K562 (cell line): Measurements from ENCODE around the gene KIF23. TPM values are rescaled to one million over a fixed set of nuclear protein-coding genes. Genes with fewer than 3 reads are reported as not detected.
A peak's percentile ranks its signal among the peaks of the same experiment; 100 is the strongest.

Experiments used
- CTBP1 ChIP-seq: fragments of 450-650 bp; IDR thresholded peaks from 2 replicates; pipeline ENCODE4 v1.6.1; 2016; ENCODE audit warnings: borderline replicate concordance
- NCOR1 ChIP-seq: fragments of 450-650 bp; IDR thresholded peaks from 2 replicates; pipeline ENCODE4 v1.6.1; 2016; ENCODE audit warnings: mild to moderate bottlenecking, moderate library complexity
- POLR2A ChIP-seq: fragments of 450-650 bp; conservative IDR thresholded peaks from 2 replicates; pipeline ENCODE4 v1.6.1; 2016
- PRPF4 ChIP-seq: fragments of 200-400 bp; formaldehyde crosslinking; IDR thresholded peaks from one replicate; pipeline ENCODE4 v1.6.1; 2017; ENCODE audit warnings: low read length, low read depth, mild to moderate bottlenecking; ENCODE audit not compliant: insufficient read depth, poor library complexity, severe bottlenecking
- SPI1 ChIP-seq: IDR thresholded peaks from 2 replicates; pipeline ENCODE4 v1.6.1; 2011; ENCODE audit warnings: low read depth, low read length, control low read depth, borderline replicate concordance
- polyA plus RNA-seq, 8 experiments: library from polyadenylated mRNA; depleted of rRNA in 4 of 8; stranded (reverse) in 5 of 8; unstranded in 3 of 8; fragments of >200 nt; fragmentation: Nextera tagmentation in 2 of 8; fragmentation: Illumina TruSeq in 1 of 8; extraction: Ambion mirVana in 2 of 8; extraction: Trizol in 1 of 8; gene quantifications; 2 replicates each; pipeline versions ENCODE4 v1.2.1 to v1.2.3, GENCODE V29; 2011 to 2014; ENCODE audit warnings: inconsistent platforms in 1 of 8, missing spikeins in 1 of 8
- total RNA-seq, 7 experiments: library from RNA; depleted of rRNA in 6 of 7; stranded (reverse); fragments of >200 nt in 6 of 7; fragmentation: Illumina TruSeq in 2 of 7; extraction: Trizol in 2 of 7; gene quantifications; 2 replicates each; pipeline versions ENCODE4 v1.2.1 to v1.2.3, GENCODE V29; 2011 to 2021; ENCODE audit warnings: low replicate concordance in 1 of 7
- TF ChIP-seq, protein P1 (sequence below): fragments of 200-600 bp; sonication (generic); IDR thresholded peaks from one replicate; pipeline ENCODE4 v1.6.1; 2012; ENCODE audit warnings: mild to moderate bottlenecking, low read depth, low read length, inconsistent platforms

The KIF23 gene
- total and polyA plus RNA-seq, 9 of the 15 experiments (the other 6 are each of a cell fraction or from before 2014, with no cell fraction given) = 29.4 to 58.2 (median 41.9) TPM

DNA sequence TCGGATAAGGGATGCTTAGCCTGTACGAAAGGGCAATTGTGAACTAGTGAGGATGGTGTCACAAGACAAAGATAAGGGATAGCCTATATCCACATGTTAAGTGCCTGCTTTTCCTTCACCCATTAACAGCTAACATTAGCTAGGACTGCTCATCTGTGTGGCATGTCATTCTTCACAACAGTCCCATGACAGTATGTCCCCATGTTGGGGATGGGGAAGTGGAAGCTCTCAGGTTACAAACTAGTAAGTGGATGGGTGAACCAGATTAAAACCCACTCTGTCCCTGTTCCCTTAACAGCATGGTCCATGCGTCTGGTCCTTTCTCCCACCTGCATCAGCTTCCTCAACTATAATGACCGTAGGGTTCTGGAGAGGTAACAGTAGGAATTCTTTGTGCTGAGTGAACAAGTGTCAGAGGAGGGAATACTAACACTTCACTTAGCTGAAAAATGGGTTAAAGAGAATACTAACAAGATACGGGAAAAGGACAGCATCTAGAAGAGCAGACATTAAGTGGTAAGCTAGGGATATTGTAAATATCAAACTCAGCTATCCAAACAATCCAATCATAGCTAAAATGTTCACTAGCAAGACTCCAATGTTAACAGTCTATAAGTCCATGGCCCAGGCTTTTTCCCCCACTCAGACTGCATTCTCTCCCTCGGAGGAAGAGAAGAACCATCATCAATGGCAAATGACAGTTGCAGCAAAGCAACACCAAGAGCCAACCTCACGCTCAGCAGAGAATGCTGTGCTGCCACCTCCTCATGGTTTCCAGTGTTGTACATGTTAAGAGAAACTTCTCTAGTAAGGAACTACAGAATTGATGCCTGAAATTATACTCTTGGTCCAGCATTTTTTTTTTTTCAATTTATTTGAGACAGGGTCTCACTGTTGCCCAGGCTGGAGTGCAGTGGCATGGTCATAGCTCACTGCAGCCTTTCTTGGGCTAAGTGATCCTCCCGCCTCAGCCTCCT, 43.4 kb downstream of the KIF23 start (continued):
- TF ChIP-seq, protein P1, sequence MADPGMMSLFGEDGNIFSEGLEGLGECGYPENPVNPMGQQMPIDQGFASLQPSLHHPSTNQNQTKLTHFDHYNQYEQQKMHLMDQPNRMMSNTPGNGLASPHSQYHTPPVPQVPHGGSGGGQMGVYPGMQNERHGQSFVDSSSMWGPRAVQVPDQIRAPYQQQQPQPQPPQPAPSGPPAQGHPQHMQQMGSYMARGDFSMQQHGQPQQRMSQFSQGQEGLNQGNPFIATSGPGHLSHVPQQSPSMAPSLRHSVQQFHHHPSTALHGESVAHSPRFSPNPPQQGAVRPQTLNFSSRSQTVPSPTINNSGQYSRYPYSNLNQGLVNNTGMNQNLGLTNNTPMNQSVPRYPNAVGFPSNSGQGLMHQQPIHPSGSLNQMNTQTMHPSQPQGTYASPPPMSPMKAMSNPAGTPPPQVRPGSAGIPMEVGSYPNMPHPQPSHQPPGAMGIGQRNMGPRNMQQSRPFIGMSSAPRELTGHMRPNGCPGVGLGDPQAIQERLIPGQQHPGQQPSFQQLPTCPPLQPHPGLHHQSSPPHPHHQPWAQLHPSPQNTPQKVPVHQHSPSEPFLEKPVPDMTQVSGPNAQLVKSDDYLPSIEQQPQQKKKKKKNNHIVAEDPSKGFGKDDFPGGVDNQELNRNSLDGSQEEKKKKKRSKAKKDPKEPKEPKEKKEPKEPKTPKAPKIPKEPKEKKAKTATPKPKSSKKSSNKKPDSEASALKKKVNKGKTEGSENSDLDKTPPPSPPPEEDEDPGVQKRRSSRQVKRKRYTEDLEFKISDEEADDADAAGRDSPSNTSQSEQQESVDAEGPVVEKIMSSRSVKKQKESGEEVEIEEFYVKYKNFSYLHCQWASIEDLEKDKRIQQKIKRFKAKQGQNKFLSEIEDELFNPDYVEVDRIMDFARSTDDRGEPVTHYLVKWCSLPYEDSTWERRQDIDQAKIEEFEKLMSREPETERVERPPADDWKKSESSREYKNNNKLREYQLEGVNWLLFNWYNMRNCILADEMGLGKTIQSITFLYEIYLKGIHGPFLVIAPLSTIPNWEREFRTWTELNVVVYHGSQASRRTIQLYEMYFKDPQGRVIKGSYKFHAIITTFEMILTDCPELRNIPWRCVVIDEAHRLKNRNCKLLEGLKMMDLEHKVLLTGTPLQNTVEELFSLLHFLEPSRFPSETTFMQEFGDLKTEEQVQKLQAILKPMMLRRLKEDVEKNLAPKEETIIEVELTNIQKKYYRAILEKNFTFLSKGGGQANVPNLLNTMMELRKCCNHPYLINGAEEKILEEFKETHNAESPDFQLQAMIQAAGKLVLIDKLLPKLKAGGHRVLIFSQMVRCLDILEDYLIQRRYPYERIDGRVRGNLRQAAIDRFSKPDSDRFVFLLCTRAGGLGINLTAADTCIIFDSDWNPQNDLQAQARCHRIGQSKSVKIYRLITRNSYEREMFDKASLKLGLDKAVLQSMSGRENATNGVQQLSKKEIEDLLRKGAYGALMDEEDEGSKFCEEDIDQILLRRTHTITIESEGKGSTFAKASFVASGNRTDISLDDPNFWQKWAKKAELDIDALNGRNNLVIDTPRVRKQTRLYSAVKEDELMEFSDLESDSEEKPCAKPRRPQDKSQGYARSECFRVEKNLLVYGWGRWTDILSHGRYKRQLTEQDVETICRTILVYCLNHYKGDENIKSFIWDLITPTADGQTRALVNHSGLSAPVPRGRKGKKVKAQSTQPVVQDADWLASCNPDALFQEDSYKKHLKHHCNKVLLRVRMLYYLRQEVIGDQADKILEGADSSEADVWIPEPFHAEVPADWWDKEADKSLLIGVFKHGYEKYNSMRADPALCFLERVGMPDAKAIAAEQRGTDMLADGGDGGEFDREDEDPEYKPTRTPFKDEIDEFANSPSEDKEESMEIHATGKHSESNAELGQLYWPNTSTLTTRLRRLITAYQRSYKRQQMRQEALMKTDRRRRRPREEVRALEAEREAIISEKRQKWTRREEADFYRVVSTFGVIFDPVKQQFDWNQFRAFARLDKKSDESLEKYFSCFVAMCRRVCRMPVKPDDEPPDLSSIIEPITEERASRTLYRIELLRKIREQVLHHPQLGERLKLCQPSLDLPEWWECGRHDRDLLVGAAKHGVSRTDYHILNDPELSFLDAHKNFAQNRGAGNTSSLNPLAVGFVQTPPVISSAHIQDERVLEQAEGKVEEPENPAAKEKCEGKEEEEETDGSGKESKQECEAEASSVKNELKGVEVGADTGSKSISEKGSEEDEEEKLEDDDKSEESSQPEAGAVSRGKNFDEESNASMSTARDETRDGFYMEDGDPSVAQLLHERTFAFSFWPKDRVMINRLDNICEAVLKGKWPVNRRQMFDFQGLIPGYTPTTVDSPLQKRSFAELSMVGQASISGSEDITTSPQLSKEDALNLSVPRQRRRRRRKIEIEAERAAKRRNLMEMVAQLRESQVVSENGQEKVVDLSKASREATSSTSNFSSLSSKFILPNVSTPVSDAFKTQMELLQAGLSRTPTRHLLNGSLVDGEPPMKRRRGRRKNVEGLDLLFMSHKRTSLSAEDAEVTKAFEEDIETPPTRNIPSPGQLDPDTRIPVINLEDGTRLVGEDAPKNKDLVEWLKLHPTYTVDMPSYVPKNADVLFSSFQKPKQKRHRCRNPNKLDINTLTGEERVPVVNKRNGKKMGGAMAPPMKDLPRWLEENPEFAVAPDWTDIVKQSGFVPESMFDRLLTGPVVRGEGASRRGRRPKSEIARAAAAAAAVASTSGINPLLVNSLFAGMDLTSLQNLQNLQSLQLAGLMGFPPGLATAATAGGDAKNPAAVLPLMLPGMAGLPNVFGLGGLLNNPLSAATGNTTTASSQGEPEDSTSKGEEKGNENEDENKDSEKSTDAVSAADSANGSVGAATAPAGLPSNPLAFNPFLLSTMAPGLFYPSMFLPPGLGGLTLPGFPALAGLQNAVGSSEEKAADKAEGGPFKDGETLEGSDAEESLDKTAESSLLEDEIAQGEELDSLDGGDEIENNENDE = peak; percentile 53
- TF ChIP-seq CTBP1 (peak; percentile 36; the same call in 1 of the 2 replicates), NCOR1 (0 out of 2 replicates have a peak, but pooled peaks have one; percentile 21), SPI1 (peak; percentile 86), POLR2A (peak; percentile 14; the same call in 1 of the 2 replicates), PRPF4 (no peak)
